HG03442 (cell line): ENCODE data around the gene CHFR.
"Not testable (repeated sequence)": the region's sequence is repeated elsewhere in the genome, so short reads cannot be mapped to it uniquely, and the experiment has no call there.

ENCODE experiments used
- ATAC-seq: cut with Tn5 transposase; IDR thresholded peaks from one replicate; pipeline ENCODE4 v1.9.1; 2021; ENCODE audit warnings: mild to moderate bottlenecking, moderate library complexity; ENCODE audit not compliant: unreplicated experiment

CHFR gene

GRCh38 chr12:132887513-132888351 is at the start of gene CHFR:
Gene CHFR (minus strand): TSS chr12:132887605. CDS start chr12:132887328, 277 bp downstream.
- peak; percentile 96 for ATAC-seq

- ATAC-seq: not testable (repeated sequence)
These were observed 49.5 kb upstream of the CHFR start for GRCh38 chr12:132936921-132937320.

- no peak for ATAC-seq
These were observed 48.8 kb upstream of the CHFR start for GRCh38 chr12:132936163-132936562.

- no peak for ATAC-seq
These were observed 39.0 kb upstream of the CHFR start for GRCh38 chr12:132926415-132926833.

GRCh38 chr12:132925597-132926414 is 38.4 kb upstream of the CHFR start:
- no peak for ATAC-seq

- ATAC-seq: no peak
These were observed 37.0 kb upstream of the CHFR start for GRCh38 chr12:132924356-132924755.

- no peak for ATAC-seq
These were observed 36.0 kb upstream of the CHFR start for GRCh38 chr12:132923356-132923909.

GRCh38 chr12:132922676-132923075 is 35.3 kb upstream of the CHFR start:
- no peak for ATAC-seq

- no peak for ATAC-seq
These were observed 34.3 kb upstream of the CHFR start for GRCh38 chr12:132921685-132922084.

GRCh38 chr12:132918680-132919079 is 31.3 kb upstream of the CHFR start:
- no peak for ATAC-seq

- no peak for ATAC-seq
These were observed 21.6 kb upstream of the CHFR start for GRCh38 chr12:132909030-132909368.

GRCh38 chr12:132908145-132909029 is 21.0 kb upstream of the CHFR start:
- peak; percentile 93 for ATAC-seq

- ATAC-seq: not testable (repeated sequence)
These were observed 20.4 kb upstream of the CHFR start for GRCh38 chr12:132907789-132908144.

GRCh38 chr12:132907216-132907615 is 19.8 kb upstream of the CHFR start:
- ATAC-seq: no peak

GRCh38 chr12:132904718-132905328 is 17.4 kb upstream of the CHFR start:
- no peak for ATAC-seq

- ATAC-seq: no peak
These were observed 11.6 kb upstream of the CHFR start for GRCh38 chr12:132899033-132899432.

- ATAC-seq: no peak
These were observed 1.4 kb upstream of the CHFR start for GRCh38 chr12:132888852-132889251.

GRCh38 chr12:132886529-132887477 is 602 bp downstream of the CHFR start:
- peak; percentile 26 for ATAC-seq

GRCh38 chr12:132881818-132882217 is 5.6 kb downstream of the CHFR start:
- ATAC-seq: no peak
